Measurements from ENCODE around the gene POC1B. TPM values are rescaled to one million over a fixed set of nuclear protein-coding genes. Genes with fewer than 3 reads are reported as not detected.

POC1B gene
- total RNA-seq, 1 experiment from 2014 or later = 17.8 TPM

DNA sequence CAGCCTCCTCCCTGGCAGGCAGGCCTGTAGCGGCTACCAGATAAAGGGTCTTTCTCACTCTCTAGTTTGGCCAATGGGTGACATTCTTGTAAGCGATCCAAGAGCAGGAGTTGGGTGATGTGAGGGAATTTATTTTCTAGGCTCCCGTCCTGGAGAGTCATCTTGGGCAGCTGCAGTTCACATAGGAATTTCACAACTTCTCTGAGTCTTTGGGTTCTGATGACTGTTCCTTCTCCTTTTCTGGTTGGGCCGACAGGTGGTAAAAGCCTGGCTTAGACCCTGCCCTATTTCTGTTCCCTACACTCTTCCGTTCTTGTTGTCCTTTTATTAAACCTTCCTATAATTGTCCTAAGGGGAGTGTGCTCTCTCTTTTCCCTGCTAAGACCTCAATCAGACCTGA lies 42.6 kb upstream of the POC1B start (continued):
- TF ChIP-seq, protein P1, sequence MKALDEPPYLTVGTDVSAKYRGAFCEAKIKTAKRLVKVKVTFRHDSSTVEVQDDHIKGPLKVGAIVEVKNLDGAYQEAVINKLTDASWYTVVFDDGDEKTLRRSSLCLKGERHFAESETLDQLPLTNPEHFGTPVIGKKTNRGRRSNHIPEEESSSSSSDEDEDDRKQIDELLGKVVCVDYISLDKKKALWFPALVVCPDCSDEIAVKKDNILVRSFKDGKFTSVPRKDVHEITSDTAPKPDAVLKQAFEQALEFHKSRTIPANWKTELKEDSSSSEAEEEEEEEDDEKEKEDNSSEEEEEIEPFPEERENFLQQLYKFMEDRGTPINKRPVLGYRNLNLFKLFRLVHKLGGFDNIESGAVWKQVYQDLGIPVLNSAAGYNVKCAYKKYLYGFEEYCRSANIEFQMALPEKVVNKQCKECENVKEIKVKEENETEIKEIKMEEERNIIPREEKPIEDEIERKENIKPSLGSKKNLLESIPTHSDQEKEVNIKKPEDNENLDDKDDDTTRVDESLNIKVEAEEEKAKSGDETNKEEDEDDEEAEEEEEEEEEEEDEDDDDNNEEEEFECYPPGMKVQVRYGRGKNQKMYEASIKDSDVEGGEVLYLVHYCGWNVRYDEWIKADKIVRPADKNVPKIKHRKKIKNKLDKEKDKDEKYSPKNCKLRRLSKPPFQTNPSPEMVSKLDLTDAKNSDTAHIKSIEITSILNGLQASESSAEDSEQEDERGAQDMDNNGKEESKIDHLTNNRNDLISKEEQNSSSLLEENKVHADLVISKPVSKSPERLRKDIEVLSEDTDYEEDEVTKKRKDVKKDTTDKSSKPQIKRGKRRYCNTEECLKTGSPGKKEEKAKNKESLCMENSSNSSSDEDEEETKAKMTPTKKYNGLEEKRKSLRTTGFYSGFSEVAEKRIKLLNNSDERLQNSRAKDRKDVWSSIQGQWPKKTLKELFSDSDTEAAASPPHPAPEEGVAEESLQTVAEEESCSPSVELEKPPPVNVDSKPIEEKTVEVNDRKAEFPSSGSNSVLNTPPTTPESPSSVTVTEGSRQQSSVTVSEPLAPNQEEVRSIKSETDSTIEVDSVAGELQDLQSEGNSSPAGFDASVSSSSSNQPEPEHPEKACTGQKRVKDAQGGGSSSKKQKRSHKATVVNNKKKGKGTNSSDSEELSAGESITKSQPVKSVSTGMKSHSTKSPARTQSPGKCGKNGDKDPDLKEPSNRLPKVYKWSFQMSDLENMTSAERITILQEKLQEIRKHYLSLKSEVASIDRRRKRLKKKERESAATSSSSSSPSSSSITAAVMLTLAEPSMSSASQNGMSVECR (CRISPR knock-in tag; IDR thresholded peaks at IDR 0.05; ENCODE audit: borderline replicate concordance) = no peak

DNA sequence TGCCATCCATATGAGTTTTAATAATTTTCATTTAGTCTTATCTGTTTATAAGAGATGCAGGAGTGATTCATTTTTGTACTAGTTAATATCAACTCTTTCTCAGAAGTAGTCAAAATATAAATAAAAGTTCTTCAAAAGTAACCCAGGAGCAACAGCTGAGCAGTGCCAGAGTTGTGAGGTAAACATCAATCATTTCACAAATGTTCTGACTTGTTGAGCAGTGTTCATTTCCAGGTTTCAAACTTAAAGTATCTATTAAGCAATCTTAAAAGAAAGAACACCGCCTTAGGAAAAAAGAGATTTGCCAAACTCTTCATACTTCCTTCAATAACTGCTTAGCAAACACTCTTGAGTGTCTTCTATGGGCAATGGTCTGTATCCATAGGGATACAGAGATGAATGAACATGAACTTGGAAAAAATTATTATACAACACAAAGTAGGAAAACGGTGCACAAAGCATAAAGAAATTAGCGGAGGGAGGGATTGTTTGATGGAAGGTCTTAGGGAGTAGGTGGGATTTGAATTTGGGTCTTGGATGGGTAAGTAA lies 41.9 kb upstream of the POC1B start:
- CTCF ChIA-PET = no interaction called here
- ATAC-seq (no peak), DNase-seq (ENCODE audit: low spot score) (no peak)
- Mint-ChIP-seq H3K4me3 (no peak overlapping the region), H3K36me3 (no peaks in the 10 kb centered on the region), H3K9me3 (no peaks in the 10 kb centered on the region), H3K27ac (no peak overlapping the region), H3K27me3 (ENCODE audit: low read depth) (no peaks in the 10 kb centered on the region), H3K4me1 (no peaks in the 10 kb centered on the region)
- TF ChIP-seq SMAD3 (CRISPR knock-in tag; IDR thresholded peaks at IDR 0.05; ENCODE audit: borderline replicate concordance) = no peak
- TF ChIP-seq, protein P2, sequence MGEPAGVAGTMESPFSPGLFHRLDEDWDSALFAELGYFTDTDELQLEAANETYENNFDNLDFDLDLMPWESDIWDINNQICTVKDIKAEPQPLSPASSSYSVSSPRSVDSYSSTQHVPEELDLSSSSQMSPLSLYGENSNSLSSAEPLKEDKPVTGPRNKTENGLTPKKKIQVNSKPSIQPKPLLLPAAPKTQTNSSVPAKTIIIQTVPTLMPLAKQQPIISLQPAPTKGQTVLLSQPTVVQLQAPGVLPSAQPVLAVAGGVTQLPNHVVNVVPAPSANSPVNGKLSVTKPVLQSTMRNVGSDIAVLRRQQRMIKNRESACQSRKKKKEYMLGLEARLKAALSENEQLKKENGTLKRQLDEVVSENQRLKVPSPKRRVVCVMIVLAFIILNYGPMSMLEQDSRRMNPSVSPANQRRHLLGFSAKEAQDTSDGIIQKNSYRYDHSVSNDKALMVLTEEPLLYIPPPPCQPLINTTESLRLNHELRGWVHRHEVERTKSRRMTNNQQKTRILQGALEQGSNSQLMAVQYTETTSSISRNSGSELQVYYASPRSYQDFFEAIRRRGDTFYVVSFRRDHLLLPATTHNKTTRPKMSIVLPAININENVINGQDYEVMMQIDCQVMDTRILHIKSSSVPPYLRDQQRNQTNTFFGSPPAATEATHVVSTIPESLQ (CRISPR knock-in tag; IDR thresholded peaks at IDR 0.05) = no peak
- TF ChIP-seq ATF1 (CRISPR knock-in tag; IDR thresholded peaks at IDR 0.05) = no peak
- TF ChIP-seq, protein P3, sequence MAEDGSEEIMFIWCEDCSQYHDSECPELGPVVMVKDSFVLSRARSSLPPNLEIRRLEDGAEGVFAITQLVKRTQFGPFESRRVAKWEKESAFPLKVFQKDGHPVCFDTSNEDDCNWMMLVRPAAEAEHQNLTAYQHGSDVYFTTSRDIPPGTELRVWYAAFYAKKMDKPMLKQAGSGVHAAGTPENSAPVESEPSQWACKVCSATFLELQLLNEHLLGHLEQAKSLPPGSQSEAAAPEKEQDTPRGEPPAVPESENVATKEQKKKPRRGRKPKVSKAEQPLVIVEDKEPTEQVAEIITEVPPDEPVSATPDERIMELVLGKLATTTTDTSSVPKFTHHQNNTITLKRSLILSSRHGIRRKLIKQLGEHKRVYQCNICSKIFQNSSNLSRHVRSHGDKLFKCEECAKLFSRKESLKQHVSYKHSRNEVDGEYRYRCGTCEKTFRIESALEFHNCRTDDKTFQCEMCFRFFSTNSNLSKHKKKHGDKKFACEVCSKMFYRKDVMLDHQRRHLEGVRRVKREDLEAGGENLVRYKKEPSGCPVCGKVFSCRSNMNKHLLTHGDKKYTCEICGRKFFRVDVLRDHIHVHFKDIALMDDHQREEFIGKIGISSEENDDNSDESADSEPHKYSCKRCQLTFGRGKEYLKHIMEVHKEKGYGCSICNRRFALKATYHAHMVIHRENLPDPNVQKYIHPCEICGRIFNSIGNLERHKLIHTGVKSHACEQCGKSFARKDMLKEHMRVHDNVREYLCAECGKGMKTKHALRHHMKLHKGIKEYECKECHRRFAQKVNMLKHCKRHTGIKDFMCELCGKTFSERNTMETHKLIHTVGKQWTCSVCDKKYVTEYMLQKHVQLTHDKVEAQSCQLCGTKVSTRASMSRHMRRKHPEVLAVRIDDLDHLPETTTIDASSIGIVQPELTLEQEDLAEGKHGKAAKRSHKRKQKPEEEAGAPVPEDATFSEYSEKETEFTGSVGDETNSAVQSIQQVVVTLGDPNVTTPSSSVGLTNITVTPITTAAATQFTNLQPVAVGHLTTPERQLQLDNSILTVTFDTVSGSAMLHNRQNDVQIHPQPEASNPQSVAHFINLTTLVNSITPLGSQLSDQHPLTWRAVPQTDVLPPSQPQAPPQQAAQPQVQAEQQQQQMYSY (CRISPR knock-in tag; IDR thresholded peaks at IDR 0.05) = no peak
- no peak for TF ChIP-seq ZNF121 (CRISPR knock-in tag; IDR thresholded peaks at IDR 0.05)
- TF ChIP-seq, protein P4, sequence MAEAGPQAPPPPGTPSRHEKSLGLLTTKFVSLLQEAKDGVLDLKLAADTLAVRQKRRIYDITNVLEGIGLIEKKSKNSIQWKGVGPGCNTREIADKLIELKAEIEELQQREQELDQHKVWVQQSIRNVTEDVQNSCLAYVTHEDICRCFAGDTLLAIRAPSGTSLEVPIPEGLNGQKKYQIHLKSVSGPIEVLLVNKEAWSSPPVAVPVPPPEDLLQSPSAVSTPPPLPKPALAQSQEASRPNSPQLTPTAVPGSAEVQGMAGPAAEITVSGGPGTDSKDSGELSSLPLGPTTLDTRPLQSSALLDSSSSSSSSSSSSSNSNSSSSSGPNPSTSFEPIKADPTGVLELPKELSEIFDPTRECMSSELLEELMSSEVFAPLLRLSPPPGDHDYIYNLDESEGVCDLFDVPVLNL (CRISPR knock-in tag; IDR thresholded peaks at IDR 0.05; ENCODE audit: borderline replicate concordance, low read depth) = no peak
- TF ChIP-seq CREB1 (CRISPR knock-in tag; IDR thresholded peaks at IDR 0.05) = no peak
- POLR2A ChIA-PET = no interaction called here

DNA sequence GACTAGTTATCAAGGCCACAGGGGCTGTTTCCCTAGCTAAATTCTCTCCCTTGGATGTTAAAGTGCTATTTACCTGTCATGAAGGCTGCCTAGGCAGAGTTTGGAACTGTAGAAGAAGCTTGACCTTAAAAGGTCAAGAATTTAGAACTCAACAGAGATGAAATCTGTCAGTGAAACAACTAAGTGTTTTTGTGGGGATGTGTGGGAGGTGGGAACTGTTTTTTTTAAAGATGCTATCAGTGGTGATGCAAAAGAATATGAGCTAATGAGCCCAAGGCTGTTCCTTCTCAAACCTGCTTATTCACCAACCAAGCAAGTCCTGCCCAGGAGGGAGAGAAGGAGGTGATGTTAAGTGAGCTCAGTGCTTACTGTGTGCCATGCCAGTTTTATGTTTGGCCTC lies 40.8 kb upstream of the POC1B start:
- no peak overlapping the region for H3K27ac Mint-ChIP-seq
- TF ChIP-seq OVOL2 (CRISPR knock-in tag; IDR thresholded peaks at IDR 0.05; ENCODE audit: borderline replicate concordance) = no peak
- no peak for TF ChIP-seq ESRRA (CRISPR knock-in tag; IDR thresholded peaks at IDR 0.05; ENCODE audit: borderline replicate concordance)
- no peak for TF ChIP-seq NFATC4 (CRISPR knock-in tag; IDR thresholded peaks at IDR 0.05)
- TF ChIP-seq, protein P5, sequence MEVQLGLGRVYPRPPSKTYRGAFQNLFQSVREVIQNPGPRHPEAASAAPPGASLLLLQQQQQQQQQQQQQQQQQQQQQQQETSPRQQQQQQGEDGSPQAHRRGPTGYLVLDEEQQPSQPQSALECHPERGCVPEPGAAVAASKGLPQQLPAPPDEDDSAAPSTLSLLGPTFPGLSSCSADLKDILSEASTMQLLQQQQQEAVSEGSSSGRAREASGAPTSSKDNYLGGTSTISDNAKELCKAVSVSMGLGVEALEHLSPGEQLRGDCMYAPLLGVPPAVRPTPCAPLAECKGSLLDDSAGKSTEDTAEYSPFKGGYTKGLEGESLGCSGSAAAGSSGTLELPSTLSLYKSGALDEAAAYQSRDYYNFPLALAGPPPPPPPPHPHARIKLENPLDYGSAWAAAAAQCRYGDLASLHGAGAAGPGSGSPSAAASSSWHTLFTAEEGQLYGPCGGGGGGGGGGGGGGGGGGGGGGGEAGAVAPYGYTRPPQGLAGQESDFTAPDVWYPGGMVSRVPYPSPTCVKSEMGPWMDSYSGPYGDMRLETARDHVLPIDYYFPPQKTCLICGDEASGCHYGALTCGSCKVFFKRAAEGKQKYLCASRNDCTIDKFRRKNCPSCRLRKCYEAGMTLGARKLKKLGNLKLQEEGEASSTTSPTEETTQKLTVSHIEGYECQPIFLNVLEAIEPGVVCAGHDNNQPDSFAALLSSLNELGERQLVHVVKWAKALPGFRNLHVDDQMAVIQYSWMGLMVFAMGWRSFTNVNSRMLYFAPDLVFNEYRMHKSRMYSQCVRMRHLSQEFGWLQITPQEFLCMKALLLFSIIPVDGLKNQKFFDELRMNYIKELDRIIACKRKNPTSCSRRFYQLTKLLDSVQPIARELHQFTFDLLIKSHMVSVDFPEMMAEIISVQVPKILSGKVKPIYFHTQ (CRISPR knock-in tag; IDR thresholded peaks at IDR 0.05) = no peak
- TF ChIP-seq ZNF263 (CRISPR knock-in tag; IDR thresholded peaks at IDR 0.05; ENCODE audit: low read depth) = no peak
- TF ChIP-seq, protein P6, sequence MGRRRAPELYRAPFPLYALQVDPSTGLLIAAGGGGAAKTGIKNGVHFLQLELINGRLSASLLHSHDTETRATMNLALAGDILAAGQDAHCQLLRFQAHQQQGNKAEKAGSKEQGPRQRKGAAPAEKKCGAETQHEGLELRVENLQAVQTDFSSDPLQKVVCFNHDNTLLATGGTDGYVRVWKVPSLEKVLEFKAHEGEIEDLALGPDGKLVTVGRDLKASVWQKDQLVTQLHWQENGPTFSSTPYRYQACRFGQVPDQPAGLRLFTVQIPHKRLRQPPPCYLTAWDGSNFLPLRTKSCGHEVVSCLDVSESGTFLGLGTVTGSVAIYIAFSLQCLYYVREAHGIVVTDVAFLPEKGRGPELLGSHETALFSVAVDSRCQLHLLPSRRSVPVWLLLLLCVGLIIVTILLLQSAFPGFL (CRISPR knock-in tag; IDR thresholded peaks at IDR 0.05; ENCODE audit: borderline replicate concordance) = no peak
- TF ChIP-seq GTF2I (CRISPR knock-in tag; conservative IDR thresholded peaks at IDR 0.05) = no peak
- no peak for TF ChIP-seq MXD4 (CRISPR knock-in tag; IDR thresholded peaks at IDR 0.05; ENCODE audit: borderline replicate concordance)

More for the DNA sequence above, 40.8 kb upstream of the POC1B start:
- ATAC-seq (no peak), DNase-seq (ENCODE audit: low spot score) (no peak)
- no peak overlapping the region for H3K4me3 Mint-ChIP-seq
- no peaks in the 10 kb centered on the region for H3K9me3 Mint-ChIP-seq
- no peaks in the 10 kb centered on the region for H3K36me3 Mint-ChIP-seq
- CTCF ChIA-PET = no interaction called here
- POLR2A ChIA-PET = no interaction called here
- no peaks in the 10 kb centered on the region for H3K27me3 Mint-ChIP-seq (ENCODE audit: low read depth)
- no peaks in the 10 kb centered on the region for H3K4me1 Mint-ChIP-seq

Measured in WTC11 (cell line).